SK-N-SH treated with all-trans-retinoic acid at 6 μM for 48 hours (cell line): ENCODE data around the gene FAM174C.

Experiments
- ATAC-seq: fragments of 200-7000 bp; cut with Tn5 transposase; 3 replicates; pipeline ENCODE4 v1.9.1; 2020; ENCODE audit warnings: mild to moderate bottlenecking, moderate library complexity
- ARNTL ChIP-seq: fragments of 450-650 bp; formaldehyde crosslinking; IDR thresholded peaks from 2 replicates; pipeline ENCODE4 v1.5.0; 2020; ENCODE audit warnings: low read depth, mild to moderate bottlenecking, moderate library complexity, borderline replicate concordance
- BACH2 ChIP-seq: fragments of 250-450 bp; sonication (Bioruptor Pico); IDR thresholded peaks from 2 replicates; pipeline ENCODE4 v1.9.0; 2021; ENCODE audit warnings: mild to moderate bottlenecking, borderline replicate concordance
- CREB5 ChIP-seq: fragments of 250-450 bp; sonication (Bioruptor Pico); IDR thresholded peaks from 2 replicates; pipeline ENCODE4 v1.5.1; 2020; ENCODE audit warnings: low read depth, mild to moderate bottlenecking, moderate library complexity
- CSDC2 ChIP-seq: fragments of 250-450 bp; sonication (Bioruptor Pico); IDR thresholded peaks from 2 replicates; pipeline ENCODE4 v1.5.0; 2020; ENCODE audit warnings: mild to moderate bottlenecking, moderate library complexity
- CSRNP3 ChIP-seq: fragments of 250-450 bp; sonication (Bioruptor Pico); IDR thresholded peaks from 2 replicates; pipeline ENCODE4 v1.5.1; 2021; ENCODE audit warnings: mild to moderate bottlenecking, moderate library complexity
- ESRRG ChIP-seq: fragments of 250-450 bp; sonication (Bioruptor Pico); IDR thresholded peaks from 2 replicates; pipeline ENCODE4 v1.6.1; 2021; ENCODE audit warnings: mild to moderate bottlenecking
- GLIS3 ChIP-seq: fragments of 250-450 bp; sonication (Bioruptor Pico); IDR thresholded peaks from 2 replicates; pipeline ENCODE4 v1.5.0; 2020; ENCODE audit warnings: mild to moderate bottlenecking, moderate library complexity
- ISL1 ChIP-seq: fragments of 250-450 bp; sonication (Bioruptor Pico); IDR thresholded peaks from 2 replicates; pipeline ENCODE4 v2.1.2; 2022; ENCODE audit warnings: mild to moderate bottlenecking, moderate library complexity
- OSR1 ChIP-seq: fragments of 250-450 bp; sonication (Bioruptor Pico); IDR thresholded peaks from 2 replicates; pipeline ENCODE4 v1.8.0; 2022; ENCODE audit warnings: moderate library complexity, mild to moderate bottlenecking, inconsistent platforms
- PATZ1 ChIP-seq: fragments of 250-450 bp; sonication (Bioruptor Pico); IDR thresholded peaks from 2 replicates; pipeline ENCODE4 v1.8.0; 2020; ENCODE audit warnings: mild to moderate bottlenecking, moderate library complexity, borderline replicate concordance
- PPARA ChIP-seq: fragments of 250-450 bp; sonication (Bioruptor Pico); IDR thresholded peaks from 2 replicates; pipeline ENCODE4 v1.5.0; 2020; ENCODE audit warnings: mild to moderate bottlenecking, borderline replicate concordance
- RARB ChIP-seq: fragments of 250-450 bp; sonication (Bioruptor Pico); IDR thresholded peaks from 2 replicates; pipeline ENCODE4 v1.8.0; 2021; ENCODE audit warnings: mild to moderate bottlenecking, moderate library complexity
- SNAI2 ChIP-seq: fragments of 250-450 bp; sonication (Bioruptor Pico); IDR thresholded peaks from 2 replicates; pipeline ENCODE4 v1.5.0; 2020; ENCODE audit warnings: mild to moderate bottlenecking, moderate library complexity
- TOX ChIP-seq: fragments of 250-450 bp; sonication (Bioruptor Pico); IDR thresholded peaks from 2 replicates; pipeline ENCODE4 v1.8.0; 2021; ENCODE audit warnings: mild to moderate bottlenecking, moderate library complexity, borderline replicate concordance
- TSHZ2 ChIP-seq: fragments of 250-450 bp; sonication (Bioruptor Pico); IDR thresholded peaks from 2 replicates; pipeline ENCODE4 v1.5.0; 2020; ENCODE audit warnings: mild to moderate bottlenecking, moderate library complexity
- ZC3H10 ChIP-seq: fragments of 250-450 bp; sonication (Bioruptor Pico); IDR thresholded peaks from 2 replicates; pipeline ENCODE4 v1.5.1; 2021; ENCODE audit warnings: mild to moderate bottlenecking, moderate library complexity
- ZFP3 ChIP-seq: fragments of 250-450 bp; sonication (Bioruptor Pico); IDR thresholded peaks from 2 replicates; pipeline ENCODE4 v1.5.0; 2020; ENCODE audit warnings: mild to moderate bottlenecking, moderate library complexity
- ZFP30 ChIP-seq: fragments of 450-650 bp; formaldehyde crosslinking; IDR thresholded peaks from 2 replicates; pipeline ENCODE4 v1.5.0; 2022; ENCODE audit warnings: mild to moderate bottlenecking, moderate library complexity
- ZNF565 ChIP-seq: fragments of 450-650 bp; formaldehyde crosslinking; conservative IDR thresholded peaks from 2 replicates; pipeline ENCODE4 v1.5.0; 2020; ENCODE audit warnings: low read depth, mild to moderate bottlenecking, moderate library complexity
- ZNF70 ChIP-seq: fragments of 450-650 bp; formaldehyde crosslinking; IDR thresholded peaks from 2 replicates; pipeline ENCODE4 v1.5.0; 2020; ENCODE audit warnings: mild to moderate bottlenecking, moderate library complexity
- ZNF8 ChIP-seq: fragments of 450-650 bp; formaldehyde crosslinking; IDR thresholded peaks from 2 replicates; pipeline ENCODE4 v1.5.0; 2020; ENCODE audit warnings: mild to moderate bottlenecking, moderate library complexity

FAM174C gene

GRCh38 chr19:1228161-1228957 is 47.0 kb upstream of the FAM174C start:
- ATAC-seq: no peak
- TF ChIP-seq TOX (CRISPR knock-in tag) (no peak), ZNF70 (CRISPR knock-in tag) (no peak), ISL1 (no peak), ARNTL (CRISPR knock-in tag) (no peak), ZC3H10 (no peak), RARB (CRISPR knock-in tag) (no peak), ZNF565 (CRISPR knock-in tag) (no peak)
- TF ChIP-seq, all 23 proteins: peak for 0

GRCh38 chr19:1229056-1229923 is 46.0 kb upstream of the FAM174C start:
- ATAC-seq: no peak
- no peak for TF ChIP-seq ZNF565 (CRISPR knock-in tag)
- no peak for TF ChIP-seq GLIS3
- TF ChIP-seq ZFP3 (CRISPR knock-in tag): no peak
- TF ChIP-seq TSHZ2: no peak
- TF ChIP-seq TOX (CRISPR knock-in tag): no peak
- no peak for TF ChIP-seq ARNTL (CRISPR knock-in tag)
- TF ChIP-seq, all 23 proteins: peak for 0

- no peak for ATAC-seq
- no peak for TF ChIP-seq ZFP30 (CRISPR knock-in tag)
- no peak for TF ChIP-seq OSR1
- no peak for TF ChIP-seq SNAI2 (CRISPR knock-in tag)
- TF ChIP-seq GLIS3: no peak
- TF ChIP-seq TSHZ2: no peak
- TF ChIP-seq CSDC2 (CRISPR knock-in tag): no peak
- no peak for TF ChIP-seq BACH2 (CRISPR knock-in tag)
- no peak for TF ChIP-seq ARNTL (CRISPR knock-in tag)
- no peak for TF ChIP-seq PATZ1 (CRISPR knock-in tag)
- no peak for TF ChIP-seq PPARA (CRISPR knock-in tag)
- TF ChIP-seq TOX (CRISPR knock-in tag): no peak
- TF ChIP-seq ZC3H10: no peak
- no peak for TF ChIP-seq ESRRG (CRISPR knock-in tag)
- no peak for TF ChIP-seq CSRNP3 (CRISPR knock-in tag)
- no peak for TF ChIP-seq ZNF8 (CRISPR knock-in tag)
- no peak for TF ChIP-seq ZNF565 (CRISPR knock-in tag)
- TF ChIP-seq CREB5 (CRISPR knock-in tag): no peak
- no peak for TF ChIP-seq ZNF70 (CRISPR knock-in tag)
- no peak for TF ChIP-seq RARB (CRISPR knock-in tag)
- TF ChIP-seq, all 23 proteins: peak for 0
These were observed 45.2 kb upstream of the FAM174C start for GRCh38 chr19:1229924-1230782.
